Fibroblast of the aortic adventitia (primary cell): Measurements from ENCODE around the gene PTPRG. TPM values are rescaled to one million over a fixed set of nuclear protein-coding genes. Genes with fewer than 3 reads are reported as not detected.
"Not testable (repeated sequence)": the region's sequence is repeated elsewhere in the genome, so short reads cannot be mapped to it uniquely, and the experiment has no call there.

Experiments used
- DNase-seq: peaks from one replicate; pipeline ENCODE4 v3.0.0-alpha.2; 2010; ENCODE audit warnings: low read depth
- H3K4me3 ChIP-seq: 2 replicates; pipeline ENCODE4 v1.5.1; 2011; ENCODE audit warnings: low read depth, mild to moderate bottlenecking, control low read depth, low read length, moderate library complexity
- CTCF ChIP-seq: IDR thresholded peaks from 2 replicates; pipeline ENCODE4 v1.5.1; 2011; ENCODE audit warnings: mild to moderate bottlenecking, low read length, control low read depth, inconsistent platforms; ENCODE audit not compliant: insufficient read depth
- total RNA-seq: library from RNA; depleted of rRNA; stranded (reverse); fragments of >200 nt; gene quantifications from 2 replicates; pipeline ENCODE4 v1.2.3, GENCODE V29; 2012; ENCODE audit warnings: low replicate concordance

PTPRG gene
- total RNA-seq, 1 donor: 52.0 TPM

DNA sequence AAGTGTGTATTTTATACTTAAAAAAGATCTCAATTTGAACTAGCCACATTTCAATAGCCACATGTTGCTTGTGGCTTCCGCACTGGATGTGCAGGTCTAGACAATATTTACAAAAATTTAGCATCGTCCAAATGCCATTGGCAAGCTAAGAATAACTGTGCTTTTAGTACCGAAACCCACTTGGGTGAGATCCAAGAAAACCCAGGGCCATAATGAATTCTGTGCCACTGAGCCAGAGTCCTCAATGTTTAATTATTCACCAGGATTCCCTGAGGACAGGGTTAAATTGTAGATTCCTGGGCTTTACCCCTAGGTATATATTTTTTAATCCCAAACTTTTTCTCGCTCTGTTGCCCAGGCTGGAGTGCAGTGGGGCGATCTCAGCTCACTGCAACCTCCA is 22.9 kb upstream of the PTPRG start:
- no peak for DNase-seq

DNA sequence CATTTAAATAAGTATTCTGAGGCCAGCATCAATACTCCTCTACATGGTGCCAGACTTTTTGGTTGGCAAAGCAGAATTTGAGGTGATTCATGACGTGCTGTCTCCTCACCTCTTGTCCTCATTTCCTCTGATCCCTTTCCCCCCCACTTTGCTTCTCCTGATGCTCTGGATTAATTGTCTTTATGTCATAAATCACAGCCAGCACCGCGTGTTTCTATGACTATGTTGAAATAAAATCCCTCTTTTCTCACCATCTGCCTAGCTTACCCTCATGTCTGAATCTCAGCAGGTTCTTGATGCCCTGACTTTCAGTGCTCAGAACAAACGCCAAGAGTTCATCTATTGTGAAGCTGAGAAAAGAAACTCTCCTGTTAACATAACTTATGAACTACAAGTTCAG is 19.7 kb upstream of the PTPRG start:
- no peak for TF ChIP-seq CTCF
- no peak overlapping the region for H3K4me3 ChIP-seq
- DNase-seq: no peak

More for the DNA sequence above, 22.9 kb upstream of the PTPRG start:
- H3K4me3 ChIP-seq: no peak overlapping the region
- no peak for TF ChIP-seq CTCF

GRCh38 chr3:61545716-61546115 is 15.7 kb upstream of the PTPRG start:
- no peak for TF ChIP-seq CTCF
- no peak overlapping the region for H3K4me3 ChIP-seq
- DNase-seq: no peak

DNA sequence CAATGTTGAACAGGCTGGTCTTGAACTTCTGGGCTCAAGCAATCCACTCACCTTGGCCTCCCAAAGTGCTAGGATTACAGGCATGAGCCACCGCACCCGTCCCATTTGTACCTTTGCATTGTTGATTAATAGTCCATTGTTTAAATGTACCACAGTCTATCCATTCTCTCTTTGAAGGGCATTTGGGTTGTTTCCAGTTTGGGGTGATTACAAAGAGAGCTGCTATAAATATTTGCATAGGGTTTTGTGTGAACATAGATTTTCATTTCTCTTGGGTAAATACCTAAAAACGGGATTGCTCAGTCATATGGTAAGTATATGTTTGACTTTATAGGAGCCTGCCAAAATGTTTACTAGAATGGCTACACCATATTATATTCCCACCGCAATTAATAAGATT is 13.7 kb upstream of the PTPRG start:
- TF ChIP-seq CTCF: no peak
- H3K4me3 ChIP-seq: no peak overlapping the region
- DNase-seq: no peak

DNA sequence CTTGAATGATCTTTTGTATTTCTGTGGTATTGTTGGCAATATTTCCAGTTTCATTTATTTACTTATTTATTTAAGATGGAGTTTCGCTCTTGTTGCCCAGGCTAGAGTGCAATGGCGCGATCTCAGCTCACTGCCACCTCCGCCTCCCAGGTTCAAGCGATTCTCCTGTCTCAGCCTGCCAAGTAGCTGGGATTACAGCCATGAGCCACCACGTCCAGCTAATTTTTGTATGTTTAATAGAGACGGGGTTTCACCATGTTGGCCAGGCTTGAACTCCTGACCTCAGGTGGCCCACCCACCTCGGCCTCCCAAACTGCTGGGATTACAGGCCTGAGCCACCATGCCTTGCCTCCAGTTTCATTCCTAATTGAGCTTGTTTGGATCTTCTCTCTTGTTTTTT is 8.7 kb upstream of the PTPRG start:
- DNase-seq: not testable (repeated sequence)

GRCh38 chr3:61559136-61559731 is 2.1 kb upstream of the PTPRG start:
- TF ChIP-seq CTCF: peak; percentile 45
- no peak overlapping the region for H3K4me3 ChIP-seq

More for the DNA sequence above, 8.7 kb upstream of the PTPRG start:
- not testable (repeated sequence) for H3K4me3 ChIP-seq

DNA sequence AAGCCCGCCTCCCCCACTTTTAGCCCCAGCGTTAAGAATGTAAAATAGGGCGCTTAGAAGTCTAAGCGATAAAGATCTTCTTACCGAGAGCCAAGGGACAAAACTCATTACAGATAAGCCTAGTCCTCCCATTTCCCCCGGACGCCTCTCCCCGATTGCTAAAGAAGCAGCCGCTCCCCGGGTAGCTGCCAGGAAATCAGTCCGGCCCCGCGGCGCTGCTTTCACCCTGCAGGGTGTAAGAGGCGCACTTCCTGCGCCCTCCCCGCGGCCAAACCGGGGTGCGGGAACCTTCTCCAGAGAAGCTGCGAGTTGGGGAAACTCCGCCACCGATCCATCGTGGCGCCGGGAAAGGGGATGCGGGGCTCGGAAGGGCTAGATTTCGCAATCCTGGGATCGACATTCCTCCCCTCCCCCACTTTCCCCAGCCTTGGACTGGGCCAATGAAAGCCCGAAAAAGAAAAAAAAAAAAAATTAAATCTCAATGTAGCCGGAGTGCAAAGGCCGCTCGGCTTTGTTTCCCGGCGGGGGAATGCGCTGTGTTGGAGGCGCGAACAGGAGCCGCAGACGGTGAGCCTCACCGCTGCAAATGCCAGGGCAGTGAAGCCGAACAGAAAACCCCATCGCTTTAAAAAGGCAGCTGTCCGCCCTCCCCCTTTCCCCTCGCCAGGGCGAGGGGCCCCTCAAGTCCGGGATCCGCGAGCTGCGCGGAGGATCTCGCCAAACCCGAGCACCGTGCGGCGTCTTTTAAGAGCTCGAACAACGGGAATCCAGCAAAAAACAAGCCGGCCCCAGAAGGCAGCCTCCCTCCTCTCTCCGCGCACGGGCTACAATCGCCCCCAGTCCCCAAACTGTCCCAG is 626 bp upstream of the PTPRG start:
- H3K4me3 ChIP-seq: peak overlapping the region; percentile 88
- peak; percentile 87 for DNase-seq
- TF ChIP-seq CTCF: peak; percentile 15

More at GRCh38 chr3:61559136-61559731, 2.1 kb upstream of the PTPRG start:
- DNase-seq: peak; percentile 28
